SW480 (cell line): ENCODE measurements around the gene DDN.

Experiments
- DNase-seq: peaks from one replicate; pipeline ENCODE4 v3.0.0-alpha.2; 2016; ENCODE audit warnings: low spot score

DDN gene

GRCh38 chr12:48966177-48966895, 32.8 kb downstream of the DDN start:
- DNase-seq = no peak

DNA sequence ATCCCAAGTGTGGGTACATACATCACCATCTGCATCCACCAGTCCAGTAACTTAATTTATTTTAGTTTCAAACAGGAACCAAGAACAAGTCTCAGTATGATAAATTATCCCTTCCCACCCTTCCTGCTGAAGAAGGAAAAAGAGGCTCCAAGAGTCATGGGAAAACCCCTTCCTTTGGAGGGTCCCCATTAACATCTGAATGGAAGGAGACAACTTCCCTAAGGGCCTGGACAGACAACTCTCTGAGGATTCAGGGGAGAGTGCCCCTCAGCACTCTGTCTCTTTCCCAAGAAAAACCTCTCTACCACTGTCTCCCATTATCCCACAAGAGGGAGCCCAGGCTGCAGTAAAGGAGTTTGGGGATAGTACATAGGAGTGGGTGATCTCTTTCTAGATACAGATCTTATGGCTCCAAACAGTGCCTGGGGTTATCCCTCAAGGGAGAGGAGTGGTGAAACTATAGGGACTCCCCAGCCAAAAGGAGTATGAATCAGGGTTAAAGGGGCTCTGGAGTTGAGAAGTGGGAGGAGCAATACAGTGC, 33.8 kb downstream of the DDN start:
- DNase-seq = peak; percentile 59

DNA sequence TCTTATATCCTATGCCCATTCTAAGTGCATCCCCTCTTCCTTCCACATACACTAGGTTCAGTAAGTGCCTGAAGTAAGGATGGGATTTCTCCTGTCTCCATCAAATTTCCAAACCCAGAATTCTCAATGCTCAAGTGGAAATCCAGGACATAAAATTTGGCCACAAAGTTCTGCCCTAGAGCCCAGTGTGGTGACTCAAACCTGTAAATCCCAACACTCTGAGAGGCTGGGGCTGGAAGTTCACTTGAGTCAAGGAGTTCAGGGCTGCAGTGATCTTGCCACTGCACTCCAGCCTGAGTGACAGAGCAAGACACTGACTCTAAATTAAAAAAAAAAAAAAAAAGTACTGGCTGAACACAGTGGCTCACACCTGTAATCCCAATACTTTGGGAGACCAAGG, 37.4 kb downstream of the DDN start:
- no peak for DNase-seq

DNA sequence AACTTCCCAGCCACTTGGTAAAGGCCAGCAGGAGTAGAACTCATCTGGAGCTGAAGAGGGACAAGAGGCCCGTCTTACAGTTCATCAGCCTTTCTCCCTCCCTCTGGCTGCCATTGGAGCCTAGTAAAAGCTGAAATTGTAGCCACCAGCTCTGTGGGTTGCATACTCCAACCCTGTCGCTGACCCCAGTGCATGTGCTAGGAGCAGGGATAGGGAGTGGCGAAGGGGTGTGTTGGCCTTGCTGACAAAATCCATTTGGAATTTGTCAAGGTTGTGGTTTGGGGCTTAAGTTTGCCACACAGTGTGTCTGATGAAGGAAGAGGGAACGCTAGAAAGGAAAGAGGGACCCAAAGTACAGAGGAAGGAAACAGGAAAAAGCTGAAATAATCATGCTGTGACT, 37.8 kb downstream of the DDN start:
- DNase-seq = peak; percentile 48

- no peak for DNase-seq
Measured at GRCh38 chr12:48960834-48961233, 38.3 kb downstream of the DDN start.

DNA sequence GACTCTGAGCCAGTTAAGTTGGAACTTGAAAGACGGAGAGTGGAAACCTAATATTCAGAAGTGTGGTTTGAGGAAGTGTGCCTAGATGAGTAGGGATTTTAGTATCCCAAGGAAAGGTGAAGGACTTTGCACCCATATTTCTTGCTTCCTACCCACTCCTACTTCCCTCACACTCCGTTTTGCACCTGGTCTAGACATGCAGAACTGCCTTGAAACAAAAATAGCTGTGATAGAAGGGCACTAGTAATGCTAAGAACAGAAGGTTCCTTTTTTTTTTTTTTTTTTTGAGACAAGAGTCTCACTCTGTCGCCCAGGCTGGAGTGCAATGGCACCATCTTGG, 41.2 kb downstream of the DDN start:
- DNase-seq = no peak

- DNase-seq = peak; percentile 91
Measured at GRCh38 chr12:48957141-48958048, 41.8 kb downstream of the DDN start, which contains the start of gene ARF3. ARF3 (minus strand) TSS chr12:48957487; CDS start chr12:48941095, 16,392 bp downstream.

DNA sequence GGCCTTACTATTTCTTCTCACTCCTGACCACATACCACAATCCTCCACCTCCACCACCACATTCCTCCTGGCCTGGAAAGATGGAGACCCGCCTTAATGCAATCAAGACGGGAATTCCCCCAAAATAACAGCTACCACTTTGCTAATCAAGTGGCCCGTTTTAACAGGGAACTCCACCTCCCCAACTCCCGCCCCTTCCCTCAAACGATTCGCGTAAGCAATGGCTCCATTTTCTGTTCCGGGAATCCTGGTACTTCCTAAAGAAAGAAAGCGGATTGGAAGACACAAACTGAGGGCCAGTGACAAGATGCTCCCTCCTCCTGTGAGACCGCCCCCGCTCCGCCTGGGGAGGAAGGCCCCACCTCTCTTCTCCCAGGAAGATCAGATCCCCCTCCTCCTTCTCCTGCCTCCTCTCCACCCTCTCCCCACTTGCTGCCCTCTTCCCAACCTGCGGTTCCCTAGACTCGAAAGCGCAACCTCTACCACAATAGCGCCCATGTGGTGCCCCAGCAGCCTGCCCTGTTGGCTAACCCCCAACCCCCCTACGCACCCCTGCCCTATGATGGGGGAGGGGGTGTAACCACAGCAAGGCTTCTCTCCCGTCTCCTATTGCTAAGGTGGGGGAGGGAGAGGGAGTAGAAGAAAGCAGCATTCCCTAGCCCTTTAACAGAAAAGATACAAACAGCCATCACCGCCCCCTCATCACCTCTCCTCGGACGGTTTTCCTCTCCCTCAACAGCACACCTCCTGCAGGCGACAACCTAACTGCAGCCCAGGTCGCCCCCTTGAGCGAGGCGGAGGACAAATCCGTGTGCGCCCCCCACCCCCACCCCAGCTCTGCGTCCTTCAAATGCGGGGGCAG, 42.7 kb downstream of the DDN start:
- DNase-seq = peak; percentile 85

DNA sequence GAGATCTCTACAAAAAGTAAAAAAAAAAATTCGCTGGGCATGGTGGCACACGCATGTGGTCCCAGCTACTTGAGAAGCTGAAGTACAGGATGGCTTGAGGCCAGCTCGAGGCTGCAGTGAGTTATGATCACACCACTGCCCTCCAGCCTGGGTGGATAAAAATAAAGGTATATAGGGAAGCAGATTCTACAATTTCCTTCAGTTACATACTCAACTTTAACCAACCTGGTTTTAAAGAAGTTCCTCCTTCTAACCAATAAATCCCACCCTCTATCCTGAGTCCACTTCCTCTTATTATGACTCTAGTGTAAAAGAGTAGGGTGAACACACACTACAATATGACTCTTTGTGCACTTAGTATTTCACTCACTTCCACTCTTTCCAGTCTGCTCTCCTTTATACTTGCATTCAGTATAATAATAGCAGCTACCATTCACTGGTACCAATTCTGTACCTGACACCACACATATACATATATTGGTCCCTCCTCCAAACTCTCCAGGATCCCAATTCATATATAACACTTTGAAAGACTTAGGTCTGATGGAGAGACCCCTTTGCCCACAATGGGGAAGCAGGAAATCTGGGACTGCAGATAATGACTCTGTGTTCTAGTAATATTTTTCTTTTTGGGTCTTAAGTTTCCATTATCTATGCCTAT, 44.2 kb downstream of the DDN start:
- no peak for DNase-seq

DNA sequence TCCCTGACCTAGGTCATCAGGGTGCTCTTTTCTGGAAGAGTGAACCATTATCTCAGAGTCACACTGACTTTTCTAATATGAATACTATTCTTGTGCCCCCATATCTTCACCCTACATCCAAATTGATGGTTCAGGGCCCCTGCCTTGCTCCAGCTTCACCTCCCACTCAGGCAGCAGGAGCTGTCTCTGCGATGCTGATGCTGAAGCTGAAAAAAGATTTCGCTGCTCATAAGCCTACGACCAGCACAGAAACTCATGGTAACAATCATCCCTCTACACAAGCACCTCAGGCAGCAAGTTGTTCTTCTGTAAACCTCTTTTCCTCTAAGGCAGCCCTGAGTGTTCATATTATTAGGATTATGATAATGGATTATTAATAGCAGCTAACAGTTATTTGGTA, 45.1 kb downstream of the DDN start:
- DNase-seq = no peak

GRCh38 chr12:48952691-48953090, 46.5 kb downstream of the DDN start:
- DNase-seq = no peak

GRCh38 chr12:48947727-48948126, 51.4 kb downstream of the DDN start:
- no peak for DNase-seq

GRCh38 chr12:48946943-48947342, 52.2 kb downstream of the DDN start:
- no peak for DNase-seq

GRCh38 chr12:48946205-48946604, 53.0 kb downstream of the DDN start:
- no peak for DNase-seq
